Measurements from ENCODE around the gene IGDCC3.

IGDCC3 gene

GRCh38 chr15:65377976-65378366 is at the start of gene IGDCC3:
TSS of gene IGDCC3 (minus strand) at chr15:65378002. CDS start at chr15:65377788, 214 bp downstream.
- DNase-seq = no peak

DNA sequence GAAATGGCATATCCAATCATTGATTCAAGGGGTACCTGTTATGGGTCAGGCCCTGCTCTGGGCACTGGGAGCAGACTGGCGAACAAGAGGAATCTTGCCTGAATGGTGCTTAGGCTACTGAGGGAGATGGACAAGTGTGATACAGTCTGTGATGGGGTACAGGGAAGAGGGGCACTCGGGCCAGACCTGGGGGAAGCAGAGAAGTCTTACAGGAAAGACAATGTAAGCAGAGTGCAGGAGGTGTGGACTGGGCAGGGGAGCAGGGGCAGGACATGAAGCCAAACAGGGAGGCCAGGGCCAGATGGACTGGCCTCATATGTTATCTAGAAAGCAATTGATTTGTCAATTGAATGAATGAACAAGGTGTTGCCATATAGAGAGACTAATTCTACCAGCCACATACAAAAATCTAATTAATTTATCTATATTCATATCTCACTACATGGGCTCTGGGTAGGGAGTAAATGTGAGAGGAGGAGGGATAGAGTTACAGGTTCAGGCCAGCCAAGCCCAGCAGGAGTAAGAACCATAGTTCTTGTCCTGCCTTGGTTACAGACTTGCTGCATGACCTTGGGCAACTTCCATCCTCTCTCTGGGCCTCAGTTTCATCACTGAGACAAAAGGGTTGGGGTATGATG is 48.5 kb upstream of the IGDCC3 start:
- no peak for DNase-seq

DNA sequence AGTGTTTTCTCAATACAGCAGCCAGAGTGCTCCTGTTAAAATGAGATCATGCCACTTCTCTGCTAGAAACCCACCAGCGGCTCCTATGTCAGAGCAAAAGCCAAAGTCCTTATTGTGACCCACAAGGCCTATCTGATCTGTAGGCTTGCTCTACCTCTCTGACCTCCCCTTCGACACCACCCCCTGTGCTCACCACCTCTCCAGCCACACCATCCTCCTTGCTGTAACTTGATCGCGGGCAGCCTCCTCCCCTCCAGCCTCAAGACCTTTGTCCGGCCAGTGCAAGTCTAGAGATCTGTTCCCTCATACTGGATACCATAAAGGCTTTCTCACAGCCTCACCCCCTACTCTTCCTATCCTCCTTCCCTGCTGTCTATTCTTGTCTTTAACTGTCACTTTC is 46.9 kb upstream of the IGDCC3 start:
- DNase-seq = no peak

- DNase-seq = peak; percentile 86
These were observed 46.3 kb upstream of the IGDCC3 start for GRCh38 chr15:65423976-65424679.

DNA sequence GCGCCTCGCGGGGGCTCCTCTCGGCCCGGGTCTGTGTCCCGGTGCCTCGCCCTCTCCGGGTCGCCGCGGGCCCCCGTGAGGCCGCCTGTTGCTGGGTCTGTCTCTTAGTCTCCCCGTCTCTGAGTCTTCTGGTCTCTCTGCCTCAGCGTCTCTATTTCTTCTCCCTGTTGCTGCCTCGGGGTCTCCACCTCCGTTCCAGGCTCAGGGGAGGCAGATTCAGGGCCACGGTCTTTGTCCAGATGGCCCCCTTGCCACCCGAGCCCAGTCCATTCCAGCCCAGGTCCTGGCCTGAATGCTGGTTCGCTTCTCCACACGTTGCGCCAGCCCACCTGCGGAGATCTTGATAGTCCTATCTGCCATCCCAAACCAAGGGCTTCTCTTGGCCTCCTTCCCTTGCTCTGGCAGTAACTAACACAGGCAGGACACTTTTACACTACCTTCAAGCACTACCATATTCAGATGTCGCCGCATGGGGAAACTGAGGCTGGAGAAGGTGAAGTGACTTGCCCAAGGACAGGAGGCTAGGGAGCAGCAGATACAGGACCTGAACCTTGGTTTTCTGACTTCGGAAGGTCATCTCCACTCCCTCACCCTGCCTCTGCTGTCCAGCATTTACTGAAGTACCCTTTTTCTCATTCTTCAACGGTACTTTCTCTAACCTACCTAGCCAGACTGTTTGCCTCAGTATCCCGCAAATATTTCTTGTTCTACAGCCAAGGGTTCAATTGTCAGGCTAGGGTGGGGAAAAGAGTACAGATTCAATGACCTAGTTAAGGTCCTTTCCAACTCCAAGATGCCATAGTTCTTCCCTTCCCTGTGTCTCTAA is 45.6 kb upstream of the IGDCC3 start:
- DNase-seq = peak; percentile 47

DNA sequence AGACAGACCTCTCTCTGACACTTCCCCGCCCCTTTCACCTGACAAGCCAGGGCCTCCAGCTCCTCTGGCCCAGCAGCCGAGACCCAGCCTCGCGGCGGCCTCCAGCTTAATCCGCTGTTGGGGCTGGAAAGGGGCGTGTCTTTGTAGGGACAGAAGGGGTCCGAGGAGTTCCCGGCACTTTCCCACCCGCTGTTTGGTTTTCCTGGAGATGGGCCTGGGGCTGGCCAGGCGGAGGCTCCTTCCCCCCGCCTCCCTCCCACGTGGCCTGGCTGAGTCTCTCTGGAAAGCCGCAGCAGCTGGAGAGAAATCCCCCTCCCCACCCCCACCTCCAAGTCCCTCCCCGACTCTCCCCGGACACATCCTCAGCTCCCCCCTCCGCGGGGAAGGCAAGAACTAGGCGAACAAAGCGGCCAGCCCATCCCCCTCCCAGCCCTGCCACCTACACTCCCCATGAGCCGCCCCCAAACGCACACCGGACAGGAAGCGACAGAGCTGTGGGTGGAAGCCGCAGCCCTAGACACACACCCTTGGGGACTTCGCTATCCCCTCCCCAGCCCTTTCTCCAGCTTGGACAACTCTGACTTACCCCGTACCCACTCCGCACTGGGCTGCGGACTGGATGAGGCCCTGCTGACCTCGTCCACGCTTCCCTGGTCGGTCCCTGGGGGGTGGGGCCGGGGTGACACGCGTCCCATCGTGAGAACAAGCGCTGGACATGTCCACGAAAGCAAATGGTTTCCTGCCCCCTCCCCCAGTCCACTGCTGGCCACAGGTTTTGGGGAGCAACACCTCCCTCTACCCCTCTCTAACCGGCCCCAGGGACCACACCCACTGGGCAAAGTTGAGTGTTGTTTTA is 43.8 kb upstream of the IGDCC3 start:
- no peak for DNase-seq

DNA sequence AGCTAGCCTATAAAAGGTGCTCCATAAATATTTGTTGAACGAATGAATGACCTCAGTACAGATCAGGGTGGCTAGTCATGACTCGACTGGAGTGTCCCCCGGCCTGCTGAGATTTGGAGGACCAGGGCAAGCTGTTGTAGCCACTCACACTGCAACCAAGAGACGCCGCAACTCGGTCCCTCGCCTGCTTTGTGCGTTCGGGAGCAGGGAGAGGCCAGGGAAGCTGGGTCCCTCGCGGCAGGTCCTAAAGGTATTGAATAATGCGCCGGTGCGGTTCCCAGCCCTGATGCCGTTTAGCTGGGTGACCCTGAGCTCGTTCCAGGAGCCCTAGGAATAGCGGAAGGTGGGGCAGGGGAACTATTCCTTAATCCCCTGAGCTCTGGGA is 43.2 kb upstream of the IGDCC3 start:
- DNase-seq = no peak

- DNase-seq = no peak
These were observed 40.8 kb upstream of the IGDCC3 start for GRCh38 chr15:65418596-65418995.

- DNase-seq = no peak
These were observed 39.1 kb upstream of the IGDCC3 start for GRCh38 chr15:65416845-65417416.

DNA sequence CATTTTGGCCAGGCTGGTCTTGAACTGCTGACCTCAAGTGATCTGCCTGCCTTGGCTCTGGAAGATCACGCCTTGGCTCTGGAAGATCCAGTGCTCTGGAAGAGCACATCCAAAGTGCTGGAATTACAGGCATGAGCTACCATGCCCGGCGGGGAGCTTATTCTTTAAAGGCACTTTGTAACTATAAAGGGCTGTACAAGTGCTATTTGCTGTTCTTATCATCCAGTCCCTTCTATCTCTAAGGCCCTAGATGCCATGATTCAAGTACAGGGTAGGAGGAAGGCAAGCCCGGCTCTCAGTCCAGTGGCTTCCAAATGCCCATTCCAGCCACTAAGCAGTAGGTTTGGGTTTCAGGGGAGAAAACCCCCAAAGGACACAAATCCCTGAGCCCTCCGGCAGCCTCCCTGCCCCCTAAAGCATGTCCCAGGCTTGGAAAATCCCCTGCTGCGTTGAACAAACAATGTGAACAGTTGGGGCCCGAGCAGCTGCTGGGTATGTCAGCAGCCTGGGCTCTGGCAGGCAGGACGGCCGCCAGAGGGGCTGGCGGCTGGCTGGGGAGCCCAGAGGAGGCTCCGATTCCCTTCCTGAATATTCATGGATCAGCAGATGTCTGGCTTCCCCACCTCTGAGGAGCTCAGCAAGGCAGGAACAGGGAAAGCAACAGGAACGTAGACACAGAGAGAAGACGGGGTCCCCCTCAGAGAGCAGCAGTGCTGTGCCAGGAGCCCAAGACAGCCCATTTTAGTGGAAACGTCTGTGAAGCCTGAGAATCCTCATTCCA is 37.2 kb upstream of the IGDCC3 start:
- DNase-seq = peak; percentile 49

DNA sequence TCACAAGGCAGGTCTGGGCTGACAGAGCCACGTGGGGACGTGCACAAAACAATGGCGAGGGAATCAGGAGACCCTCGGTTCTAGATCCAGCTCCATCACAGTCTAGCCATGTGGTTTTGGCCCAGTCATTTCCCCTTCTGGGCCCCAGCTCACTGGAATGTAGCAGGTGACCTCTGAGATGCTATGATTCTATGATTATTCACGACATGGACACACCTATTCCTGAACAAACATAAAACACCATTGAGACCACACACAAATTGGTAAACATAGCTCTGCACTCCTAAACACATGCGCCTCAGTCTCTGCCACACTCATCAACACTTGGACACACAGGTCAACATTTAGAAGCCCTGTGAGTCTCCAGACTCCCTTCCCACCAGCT is 36.0 kb upstream of the IGDCC3 start:
- no peak for DNase-seq

- no peak for DNase-seq
These were observed 35.4 kb upstream of the IGDCC3 start for GRCh38 chr15:65413051-65413759.

GRCh38 chr15:65412556-65412955 is 34.8 kb upstream of the IGDCC3 start:
- DNase-seq = no peak

GRCh38 chr15:65411465-65412071 is 33.8 kb upstream of the IGDCC3 start:
- DNase-seq = no peak

GRCh38 chr15:65410972-65411371 is 33.2 kb upstream of the IGDCC3 start:
- DNase-seq = no peak

DNA sequence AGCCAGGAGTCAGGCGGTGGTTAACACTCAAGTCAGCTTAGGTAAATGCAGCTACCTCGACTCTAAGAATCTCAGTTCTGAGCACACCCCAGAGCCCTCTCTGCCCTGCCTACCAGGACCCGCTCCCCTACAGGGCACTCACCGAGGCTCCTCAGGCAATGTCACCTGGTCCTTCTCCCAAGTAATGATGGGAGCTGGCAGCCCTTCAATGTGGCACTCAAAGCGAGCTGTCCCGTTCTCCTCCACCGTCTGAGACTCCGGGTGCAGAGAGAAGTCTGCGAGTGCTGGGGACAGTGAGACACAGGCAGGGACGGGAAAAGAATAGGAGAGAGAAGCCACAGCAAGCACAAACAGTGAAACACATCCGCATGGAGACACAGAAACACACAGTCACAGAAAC is 32.2 kb upstream of the IGDCC3 start:
- DNase-seq = no peak

DNA sequence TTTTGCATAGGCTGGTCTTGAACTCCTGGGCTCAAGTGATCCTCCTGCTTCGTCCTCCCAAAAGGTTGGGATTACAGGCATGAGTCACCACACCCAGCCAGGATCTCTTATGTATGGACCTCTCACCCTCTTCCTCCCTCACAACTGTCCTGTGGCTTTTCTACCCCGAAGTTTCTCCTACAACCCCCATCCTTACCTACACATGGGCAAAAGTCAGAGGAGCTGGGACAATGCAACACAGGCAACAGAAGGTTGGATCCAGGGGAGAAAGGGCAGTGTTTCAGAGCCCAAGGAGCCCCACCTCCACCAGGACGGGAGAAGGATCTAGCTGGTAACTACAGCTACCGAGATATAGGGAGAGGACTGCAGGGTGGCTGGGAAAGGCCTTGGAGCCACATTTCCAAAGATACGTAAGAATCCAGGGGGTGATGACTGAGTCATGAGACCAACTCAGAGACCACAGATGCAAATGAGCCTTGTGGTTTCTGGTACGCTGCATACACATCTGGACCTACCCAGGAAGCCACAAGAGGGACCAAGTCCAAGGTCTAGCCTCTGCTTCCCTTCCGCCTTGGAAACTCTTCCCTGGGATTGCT is 31.3 kb upstream of the IGDCC3 start:
- DNase-seq = no peak

- DNase-seq = no peak
These were observed 30.7 kb upstream of the IGDCC3 start for GRCh38 chr15:65408324-65409035.

GRCh38 chr15:65406424-65407000 is 28.7 kb upstream of the IGDCC3 start:
- DNase-seq = no peak
